ENCODE data around the gene NLRP6.
"Not testable (repeated sequence)": the region's sequence is repeated elsewhere in the genome, so short reads cannot be mapped to it uniquely, and the experiment has no call there.

Gene NLRP6
- 2.6 to 11.1 (median 6.2) reads per million in 4 experiments for total RNA-seq

DNA sequence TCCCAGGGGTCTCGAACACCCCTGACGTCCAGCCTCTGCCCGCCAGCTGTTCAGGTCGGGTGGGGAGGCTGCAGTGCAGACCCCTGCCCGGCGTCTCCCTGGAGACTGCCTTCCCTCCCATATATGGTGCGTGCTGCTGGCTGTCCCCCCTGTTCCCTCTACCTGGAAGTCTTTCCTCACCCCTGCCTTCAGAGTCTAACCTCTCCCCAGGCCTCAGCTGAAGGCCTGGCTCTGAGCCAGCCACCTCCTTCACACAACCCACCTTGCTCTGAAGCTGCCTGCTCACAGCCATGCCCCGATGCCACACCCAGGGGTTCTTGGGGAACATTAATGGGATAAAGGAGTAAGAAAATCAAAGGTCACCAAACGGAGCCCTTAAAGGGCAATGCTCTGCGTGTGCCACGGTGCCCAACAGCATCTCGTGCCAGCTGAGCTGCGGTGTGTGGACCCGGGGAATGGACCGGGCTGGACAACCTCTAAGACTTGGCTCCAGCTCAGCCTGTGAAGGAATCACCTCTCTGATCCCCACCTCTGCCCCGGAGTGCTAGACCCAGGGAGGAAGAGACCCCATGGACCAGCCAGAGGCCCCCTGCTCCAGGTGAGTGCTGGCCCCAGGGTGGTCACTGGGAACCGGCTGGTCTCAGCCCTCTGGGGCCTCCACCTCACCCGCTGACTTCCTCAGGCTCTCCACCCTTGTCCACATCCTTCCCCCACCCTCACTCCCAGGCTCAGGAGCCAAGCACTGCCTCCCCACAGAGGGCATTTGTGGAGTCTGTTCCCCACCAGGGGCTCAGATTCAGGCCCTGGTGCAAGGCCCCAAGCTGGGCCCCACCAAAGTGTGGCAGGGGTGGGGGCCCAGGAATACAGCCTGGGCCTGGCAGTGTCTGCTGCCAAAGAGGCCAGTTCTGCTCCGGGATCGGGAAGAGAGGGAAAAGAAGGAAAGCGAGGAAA is at the start of gene NLRP6:
TSS of gene NLRP6 (plus strand) at position 407 of the 951 bp plus-strand sequence. CDS start at position 570, 163 bp downstream.
- DNase-seq: no peak

DNA sequence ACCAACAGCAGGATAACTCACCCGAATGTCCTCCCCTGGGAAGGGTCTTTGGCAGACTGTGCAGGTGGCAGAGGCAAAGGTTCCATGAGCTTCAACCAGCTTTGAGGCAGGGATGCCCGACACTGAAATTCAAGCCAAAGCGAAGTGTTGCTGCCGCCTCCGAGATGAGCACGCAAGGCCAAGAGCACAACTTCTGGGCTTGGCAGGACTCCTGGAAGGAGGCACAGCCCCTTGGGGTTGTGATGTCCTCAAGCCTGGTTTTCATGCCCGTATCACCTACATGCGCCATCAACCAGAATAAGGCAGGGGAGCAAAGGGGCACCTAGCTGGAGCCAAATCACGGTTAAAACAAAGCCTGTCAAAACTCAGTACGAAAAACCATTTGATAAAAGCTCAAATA is 47.8 kb upstream of the NLRP6 start:
- no peak for DNase-seq

GRCh38 chr11:232783-233565 is 45.2 kb upstream of the NLRP6 start:
- DNase-seq: no peak

DNA sequence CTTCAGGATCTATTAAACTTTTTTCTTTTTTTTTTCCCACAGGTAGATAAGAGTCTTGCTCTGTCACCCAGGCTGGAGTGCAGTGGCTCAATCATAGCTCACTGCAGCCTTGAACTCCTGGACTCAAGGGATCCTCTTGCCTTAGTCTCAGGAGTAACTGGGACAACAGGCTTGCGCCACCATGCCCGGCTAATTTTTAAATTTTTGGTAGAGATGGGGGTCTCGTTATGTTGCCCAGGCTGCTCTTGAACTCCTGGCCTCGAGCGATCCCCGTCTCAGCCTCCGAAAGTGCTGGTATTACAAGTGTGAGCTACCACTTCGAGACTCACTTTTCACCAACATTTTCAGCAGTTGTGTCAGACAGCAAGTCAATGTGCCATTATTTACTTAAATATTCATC is 43.0 kb upstream of the NLRP6 start:
- DNase-seq: no peak

DNA sequence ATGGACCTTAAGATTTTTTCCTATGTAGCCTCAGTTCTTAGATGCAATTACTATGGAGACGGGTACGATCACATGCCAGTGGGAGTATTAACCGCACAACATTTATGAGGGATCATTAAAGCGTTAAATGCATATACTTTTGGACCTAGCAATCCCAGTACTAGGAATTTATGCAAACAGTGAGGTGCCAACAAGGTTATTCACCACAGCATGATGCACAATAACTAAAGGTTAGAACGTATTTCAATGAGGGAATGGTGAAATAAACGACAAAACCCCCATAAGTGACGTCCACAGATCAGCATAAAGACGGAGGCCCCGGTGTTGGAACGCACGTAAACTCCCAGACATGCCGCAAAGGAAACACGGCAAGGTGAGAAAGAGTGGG is 42.6 kb upstream of the NLRP6 start:
- DNase-seq: no peak

DNA sequence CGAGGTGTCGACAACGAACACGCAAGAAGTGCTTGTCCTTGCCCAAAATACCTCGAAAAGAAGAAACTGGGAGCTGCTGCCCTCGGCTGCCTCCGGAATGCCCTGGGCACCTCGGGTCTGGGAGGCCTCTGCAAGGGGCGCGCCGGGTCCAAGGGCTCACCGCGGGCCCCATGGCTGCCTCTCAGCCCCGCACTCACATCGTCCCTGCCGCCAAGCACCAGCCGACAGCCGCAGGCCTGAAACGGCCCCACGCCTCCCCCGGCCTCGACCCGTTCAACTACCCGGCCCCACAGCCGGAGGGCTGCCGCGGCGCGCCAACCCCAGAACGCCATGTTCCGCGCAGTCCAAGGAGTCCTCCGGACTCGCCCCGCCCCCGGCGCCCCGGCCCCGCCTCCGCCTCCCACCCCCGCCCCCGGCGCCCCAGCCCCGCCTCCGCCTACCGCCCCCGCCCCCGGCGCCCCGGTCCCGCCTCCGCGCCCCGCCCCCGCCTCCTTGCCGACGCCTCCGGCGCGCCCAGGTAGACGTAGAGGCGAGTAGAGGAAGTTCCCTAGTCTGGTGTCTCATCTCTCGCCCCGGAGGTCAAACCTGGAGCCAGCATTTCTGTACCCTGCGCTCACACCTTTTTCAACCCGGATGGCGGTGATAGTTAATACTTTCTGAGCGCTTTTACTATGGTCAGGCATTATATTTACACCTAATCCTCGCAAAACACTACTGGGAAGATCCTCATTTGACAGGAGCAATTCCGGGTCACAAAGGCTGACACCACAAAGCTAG is 42.0 kb upstream of the NLRP6 start, which contains the start of gene SIRT3:
TSS of gene SIRT3 (minus strand) at position 346 of the 777 bp plus-strand sequence. CDS start at position 332, 14 bp downstream.
- peak; percentile 84 for DNase-seq

DNA sequence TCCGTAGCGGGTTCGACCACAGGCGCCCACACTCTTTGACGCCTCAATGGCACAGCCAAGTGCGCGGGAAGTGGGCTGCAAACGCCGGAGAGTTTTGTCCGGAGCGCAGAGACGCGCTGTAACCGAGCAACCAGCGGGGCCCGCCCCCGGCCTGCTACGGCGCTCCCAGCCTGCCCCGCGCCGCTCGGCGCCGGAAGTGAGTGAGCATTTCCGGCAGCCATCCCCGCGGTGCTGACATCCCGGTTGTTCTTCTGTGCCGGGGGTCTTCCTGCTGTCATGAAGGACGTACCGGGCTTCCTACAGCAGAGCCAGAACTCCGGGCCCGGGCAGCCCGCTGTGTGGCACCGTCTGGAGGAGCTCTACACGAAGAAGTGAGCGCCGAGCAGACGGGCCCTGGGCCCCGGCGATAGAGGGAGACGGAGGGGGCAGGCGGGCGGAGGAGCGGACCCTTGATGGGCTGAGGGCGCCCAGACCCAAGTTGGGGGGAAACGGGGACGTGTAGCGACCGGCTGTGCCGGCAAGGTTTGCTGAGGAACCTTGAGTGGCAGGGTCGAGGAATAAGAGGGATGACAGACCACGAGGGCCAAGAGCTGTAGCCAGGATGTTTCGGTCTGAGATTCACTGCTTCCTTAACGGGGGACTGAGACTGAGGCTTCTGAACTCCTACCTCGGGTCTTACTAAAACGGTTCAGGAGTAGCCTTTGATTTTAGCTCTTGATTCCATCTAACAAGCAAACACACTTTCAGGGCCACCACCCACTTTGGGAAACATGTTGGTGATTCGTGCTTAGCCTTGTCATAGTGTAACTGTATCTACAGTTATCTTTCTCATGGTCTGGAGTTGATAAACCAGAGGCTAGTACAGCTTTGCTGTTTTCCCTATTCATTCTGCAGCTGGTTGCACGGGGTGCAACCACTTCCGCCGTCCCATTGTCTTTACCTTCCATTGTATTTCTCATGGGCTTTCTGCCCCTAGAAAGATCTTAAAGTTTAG is 41.1 kb upstream of the NLRP6 start, which contains the start of gene PSMD13:
TSS of gene PSMD13 (plus strand) at position 203 of the 994 bp plus-strand sequence. CDS start at position 277, 74 bp downstream.
- DNase-seq: peak; percentile 74

DNA sequence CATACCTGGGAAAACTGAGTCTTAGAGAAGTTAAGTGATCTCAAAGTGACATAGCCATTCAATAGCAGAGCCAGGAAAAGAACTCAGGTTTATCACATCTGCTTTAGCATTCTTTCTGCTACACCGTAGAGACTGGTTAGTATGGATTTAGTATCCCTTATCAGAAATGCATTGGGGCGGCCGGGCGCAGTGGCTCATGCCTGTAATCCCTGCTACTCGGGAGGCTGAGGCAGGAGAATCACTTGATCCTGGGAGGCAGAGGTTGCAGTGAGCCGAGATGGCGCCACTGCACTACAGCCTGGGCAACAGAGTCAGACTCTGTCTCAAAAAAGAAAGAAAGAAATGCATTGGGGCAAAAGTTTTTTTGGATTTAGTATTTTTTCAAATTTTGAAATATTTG is 39.9 kb upstream of the NLRP6 start:
- not testable (repeated sequence) for DNase-seq

DNA sequence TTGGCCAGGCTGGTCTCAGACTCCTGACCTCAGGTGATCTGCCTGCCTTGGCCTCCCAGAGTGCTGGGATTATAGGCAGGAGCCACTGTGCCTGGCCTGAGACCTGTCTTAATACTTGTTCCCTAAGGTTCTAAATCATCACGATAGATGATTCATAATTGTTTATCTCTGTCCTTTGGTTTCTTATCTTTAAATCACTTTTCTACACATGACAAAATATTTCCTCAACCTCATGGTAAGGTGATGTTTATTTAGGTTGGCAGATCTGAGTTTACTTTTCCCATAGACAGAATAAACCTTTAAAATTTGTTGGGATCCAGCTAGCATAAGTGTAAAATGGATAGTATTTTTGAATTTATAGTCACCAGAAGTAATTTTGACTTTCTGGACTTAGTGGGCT is 37.9 kb upstream of the NLRP6 start:
- no peak for DNase-seq

DNA sequence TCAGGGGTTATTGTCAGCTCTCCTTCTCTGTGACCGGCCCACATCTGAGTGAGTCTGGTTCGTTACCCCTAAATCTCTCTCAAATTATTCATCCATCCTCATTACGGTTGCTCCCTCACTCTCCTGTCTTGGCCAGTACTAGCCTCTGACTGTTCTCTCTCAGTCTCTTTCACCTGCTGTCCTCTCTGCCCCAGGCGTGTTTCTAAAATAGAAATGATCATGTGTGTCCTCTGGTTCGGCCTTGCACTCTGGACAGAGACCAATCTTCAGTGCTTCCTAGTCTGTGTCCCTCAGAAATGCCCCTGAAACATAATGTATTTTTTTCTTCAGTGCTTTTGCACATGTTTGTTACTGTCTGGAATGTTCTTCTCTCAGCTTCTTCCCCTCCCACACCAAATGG is 36.6 kb upstream of the NLRP6 start:
- no peak for DNase-seq

GRCh38 chr11:244376-244775 is 33.8 kb upstream of the NLRP6 start:
- DNase-seq: no peak

- DNase-seq: no peak
Measured at GRCh38 chr11:249062-249461, 29.1 kb upstream of the NLRP6 start.

DNA sequence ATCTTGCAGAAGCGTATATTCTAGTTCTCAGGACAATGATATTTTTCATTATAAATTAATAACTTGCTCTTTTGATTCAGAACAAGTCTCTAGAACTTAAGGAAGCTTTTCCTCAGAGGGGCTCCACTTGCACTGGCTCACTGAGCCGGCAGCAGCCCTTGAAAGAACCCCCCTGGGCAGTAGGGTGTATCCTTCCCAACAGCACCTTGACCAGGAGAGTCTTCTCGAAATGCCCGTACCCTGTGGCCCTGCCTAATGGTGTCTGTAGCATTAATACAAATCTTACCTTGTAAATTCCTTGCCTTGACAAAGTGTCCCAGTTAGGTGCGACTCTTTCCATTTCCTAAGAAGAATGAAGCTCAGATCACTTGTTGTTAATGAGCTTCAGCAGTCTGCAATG is 27.9 kb upstream of the NLRP6 start:
- DNase-seq: no peak

- peak; percentile 75 for DNase-seq
Measured at GRCh38 chr11:250740-251299, 27.4 kb upstream of the NLRP6 start.

DNA sequence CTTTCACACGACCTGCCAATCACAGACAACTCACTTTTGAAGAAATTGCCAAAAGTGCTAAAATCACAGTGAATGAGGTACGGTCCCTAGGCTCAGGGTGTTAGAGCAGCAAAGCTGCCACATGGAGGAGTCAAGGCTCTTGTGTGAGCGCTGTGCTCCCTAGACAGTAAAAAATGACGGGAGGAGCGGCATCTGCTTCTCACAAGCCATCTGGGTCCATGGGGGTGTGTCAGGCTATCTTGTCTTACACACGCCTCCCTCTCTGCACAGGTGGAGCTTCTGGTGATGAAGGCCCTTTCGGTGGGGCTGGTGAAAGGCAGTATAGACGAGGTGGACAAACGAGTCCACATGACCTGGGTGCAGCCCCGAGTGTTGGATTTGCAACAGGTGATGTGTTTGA is 26.7 kb upstream of the NLRP6 start:
- no peak for DNase-seq

DNA sequence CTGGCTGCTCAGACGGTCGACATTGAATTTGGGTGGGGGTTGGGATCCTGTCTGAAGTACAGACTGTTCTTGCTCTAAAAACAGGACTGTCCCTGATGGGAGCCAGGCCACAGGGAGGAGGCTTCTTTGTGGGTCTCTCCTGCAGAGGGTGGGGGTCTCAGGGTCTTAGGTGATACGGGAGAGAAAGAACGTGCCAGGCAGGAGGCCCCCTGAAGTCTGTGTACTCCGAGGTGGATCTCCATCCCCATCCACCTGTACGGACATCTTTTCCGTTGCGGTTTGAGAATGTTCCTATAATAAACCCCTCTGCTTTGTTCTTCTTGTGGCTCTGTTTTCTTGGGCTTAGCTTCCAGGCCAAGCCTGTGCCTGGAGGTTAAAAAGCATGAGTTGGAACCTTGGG is 25.5 kb upstream of the NLRP6 start:
- DNase-seq: no peak

DNA sequence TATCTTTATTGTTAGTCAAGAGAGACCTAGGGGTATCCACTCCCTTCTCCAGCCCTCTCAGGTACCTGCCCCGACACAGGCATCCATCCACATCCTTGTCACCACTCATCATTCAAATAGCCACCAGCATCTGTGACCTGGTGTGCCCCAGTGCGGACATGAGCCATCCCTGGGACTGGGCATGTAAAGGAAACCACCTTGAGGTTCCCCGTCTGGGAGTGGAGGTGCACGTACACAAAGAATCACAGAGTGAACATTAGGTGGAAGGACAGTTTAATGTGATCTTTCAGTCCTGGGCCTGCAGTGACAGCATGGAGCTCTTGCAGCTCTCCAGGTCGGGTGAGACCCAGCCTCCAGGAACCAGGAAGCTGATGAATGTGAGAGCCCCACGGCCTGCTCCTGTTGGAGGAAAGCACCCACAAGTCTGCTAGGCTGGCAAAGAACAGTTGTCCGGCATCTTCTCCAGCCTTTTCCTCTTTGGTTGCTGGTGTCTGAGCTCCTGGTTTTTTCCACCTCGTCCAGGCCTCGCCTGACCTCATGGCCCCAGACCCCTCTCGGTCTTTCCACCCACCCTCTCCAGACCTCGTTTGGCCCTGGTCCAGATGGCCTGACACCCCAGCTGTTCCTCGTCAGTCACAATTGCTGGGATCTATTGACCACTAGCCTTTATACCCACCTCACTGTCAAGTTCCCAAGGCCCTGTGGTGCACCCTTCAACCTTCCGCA is 24.9 kb upstream of the NLRP6 start:
- no peak for DNase-seq

GRCh38 chr11:253886-254270 is 24.3 kb upstream of the NLRP6 start:
- DNase-seq: no peak

DNA sequence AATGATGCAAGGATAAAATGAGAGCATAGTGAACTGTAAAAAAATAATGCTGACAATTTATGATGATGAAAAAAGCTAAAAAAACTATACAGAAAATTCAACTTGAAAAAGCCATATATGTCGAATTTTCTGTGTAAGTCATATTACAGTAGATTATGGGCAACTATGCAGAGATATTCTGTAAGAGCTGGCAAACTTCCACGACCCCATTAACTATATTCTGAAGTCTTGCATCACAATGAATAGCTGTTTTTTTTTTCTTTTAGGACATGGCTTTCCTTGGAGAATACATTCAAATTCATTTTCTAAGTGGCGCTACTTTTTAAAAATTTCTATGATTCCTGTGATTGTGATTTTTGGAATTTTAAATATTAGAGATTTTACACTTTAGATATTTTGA is 23.0 kb upstream of the NLRP6 start:
- no peak for DNase-seq

- DNase-seq: no peak
Measured at GRCh38 chr11:255816-256215, 22.4 kb upstream of the NLRP6 start.

Measured in effector CD8-positive, alpha-beta T cell (primary cell).